Vagina (tissue), 2 donors: Measurements from ENCODE around the gene NELFA. TPM values are rescaled to one million over a fixed set of nuclear protein-coding genes. Genes with fewer than 3 reads are reported as not detected.

Source experiments
- DNase-seq, 2 donors: peaks; one replicate each; pipeline ENCODE4 v3.0.0-alpha.2; 2017; ENCODE audit errors: extremely low spot score in 2 of 2
- H3K27ac ChIP-seq: fragments of 200-600 bp; sonication (generic); one replicate; pipeline ENCODE4 v1.5.1; 2019
- H3K27me3 ChIP-seq: fragments of 200-600 bp; sonication (generic); one replicate; pipeline ENCODE4 v1.5.1; 2019
- H3K36me3 ChIP-seq, 2 donors: fragments of 200-600 bp; sonication (generic); one replicate each; pipeline ENCODE4 v1.5.1; 2017 to 2019
- H3K4me1 ChIP-seq: fragments of 200-600 bp; sonication (generic); one replicate; pipeline ENCODE4 v1.5.1; 2019
- H3K4me3 ChIP-seq, 2 donors: fragments of 200-600 bp; sonication (generic); 1 replicate in 1 of 2; 2 replicates in 1 of 2; pipeline ENCODE4 v1.5.1; 2016 to 2019
- H3K9me3 ChIP-seq: fragments of 200-600 bp; sonication (generic); one replicate; pipeline ENCODE4 v1.5.1; 2019
- POLR2A ChIP-seq, 2 donors: fragments of 450-650 bp; IDR thresholded peaks; one replicate each; pipeline ENCODE4 v1.6.1; 2017; ENCODE audit warnings: antibody characterized with exemption in 2 of 2, mild to moderate bottlenecking in 2 of 2, moderate library complexity in 2 of 2
- POLR2AphosphoS5 ChIP-seq, 2 donors: sonication (generic); formaldehyde crosslinking; IDR thresholded peaks; one replicate each; pipeline ENCODE4 v1.9.0; 2017; ENCODE audit warnings: antibody characterized with exemption in 2 of 2, mild to moderate bottlenecking in 2 of 2, low read depth in 1 of 2; ENCODE audit not compliant: insufficient read depth in 1 of 2
- intact Hi-C: fragments of 100-400 bp; cut with DNase I; formaldehyde crosslinking; loops from one replicate; pipeline ENCODE4 v1.15.1; 2023
- total RNA-seq: library from RNA; depleted of rRNA; stranded (reverse); fragments of >200 nt; gene quantifications from one replicate; pipeline ENCODE4 v1.2.3, GENCODE V29; 2016
- TF ChIP-seq, protein P1 (sequence below), 3 experiments: fragments of 450-650 bp in 2 of 3; fragments of 200-600 bp in 1 of 3; sonication (generic) in 1 of 3; IDR thresholded peaks; one replicate each; pipeline ENCODE4 v1.5.1; 2017 to 2019; ENCODE audit warnings: antibody characterized with exemption in 3 of 3, mild to moderate bottlenecking in 2 of 3, moderate library complexity in 2 of 3

The NELFA gene
- total RNA-seq, 1 donor from 2014 or later, result 19.6 TPM

DNA sequence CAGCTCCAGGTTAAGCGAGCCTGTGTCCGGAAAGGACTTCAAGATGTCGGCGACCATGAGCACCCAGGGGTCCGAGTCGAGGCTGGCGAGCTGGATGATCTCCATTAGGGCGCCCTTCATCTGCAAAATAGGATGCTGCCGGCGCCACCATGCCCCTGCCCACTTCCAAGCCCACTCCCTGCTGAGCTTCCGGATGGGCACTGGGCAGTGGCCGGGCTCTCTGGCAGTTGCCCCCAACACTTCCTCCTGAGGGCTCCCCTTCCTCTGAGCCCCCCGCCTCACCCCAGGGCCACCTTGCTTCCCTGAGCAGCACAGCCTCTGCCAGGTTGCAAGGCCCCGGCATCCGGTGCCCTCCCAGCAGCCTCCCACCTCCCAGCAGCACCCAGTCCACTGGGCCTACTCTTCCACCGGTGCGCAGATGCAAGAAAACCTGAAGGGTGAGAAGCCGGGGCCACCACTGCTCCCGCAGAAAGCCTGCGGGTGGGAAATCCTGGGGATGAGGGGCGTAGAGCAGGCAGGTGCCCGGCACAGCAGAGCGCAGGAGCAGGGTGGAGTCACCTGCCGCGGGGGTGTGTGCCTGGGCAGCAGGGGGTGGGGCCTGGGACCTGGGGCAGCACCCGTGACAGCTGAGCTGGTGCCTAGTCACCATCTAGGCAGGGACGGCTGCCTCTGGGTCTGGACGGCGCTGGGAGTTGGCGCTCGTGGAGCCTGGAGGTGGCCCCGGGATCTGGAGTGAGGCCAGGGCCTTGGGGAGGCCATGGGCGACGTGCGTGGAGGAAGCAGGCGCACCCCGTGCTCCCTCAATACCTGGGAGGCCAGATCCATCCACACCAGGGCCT, 17.0 kb downstream of the NELFA start:
- no peaks in the 10 kb centered on the region for H3K9me3 ChIP-seq
- no peak overlapping the region for H3K27ac ChIP-seq
- intact Hi-C loops, result no loop called here

DNA sequence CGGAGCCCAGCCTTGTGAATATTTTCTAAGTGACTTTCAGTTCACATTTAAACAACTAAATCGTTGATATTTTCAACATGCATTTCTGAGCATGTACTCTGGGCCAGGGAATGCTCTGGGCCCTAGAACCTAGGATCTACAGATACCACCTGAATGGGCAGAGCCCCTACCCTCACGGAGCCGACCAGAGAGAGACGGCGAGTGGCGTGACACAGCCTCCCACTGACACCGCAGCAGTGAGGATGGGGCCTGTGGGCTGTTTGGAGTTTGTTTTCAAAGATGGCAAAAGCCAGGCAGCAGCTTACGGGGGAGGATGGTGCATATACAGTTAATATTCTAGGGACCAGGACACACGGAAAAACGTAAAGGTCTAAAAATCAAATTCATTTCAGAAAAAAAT, 17.7 kb downstream of the NELFA start:
- no peak for DNase-seq
- peaks cover 0 to 36% of the 10 kb centered on the region in 2 donors for H3K36me3 ChIP-seq
- H3K27ac ChIP-seq, result no peak overlapping the region
- H3K9me3 ChIP-seq, result no peaks in the 10 kb centered on the region
- intact Hi-C loops, result no loop called here
- H3K27me3 ChIP-seq, result no peaks in the 10 kb centered on the region
- no peak overlapping the region for H3K4me3 ChIP-seq
- no peak for TF ChIP-seq POLR2AphosphoS5 (IDR thresholded peaks at IDR 0.05; ENCODE audit: insufficient read depth in 1 of 2, low read depth in 1 of 2)
- TF ChIP-seq, protein P1, sequence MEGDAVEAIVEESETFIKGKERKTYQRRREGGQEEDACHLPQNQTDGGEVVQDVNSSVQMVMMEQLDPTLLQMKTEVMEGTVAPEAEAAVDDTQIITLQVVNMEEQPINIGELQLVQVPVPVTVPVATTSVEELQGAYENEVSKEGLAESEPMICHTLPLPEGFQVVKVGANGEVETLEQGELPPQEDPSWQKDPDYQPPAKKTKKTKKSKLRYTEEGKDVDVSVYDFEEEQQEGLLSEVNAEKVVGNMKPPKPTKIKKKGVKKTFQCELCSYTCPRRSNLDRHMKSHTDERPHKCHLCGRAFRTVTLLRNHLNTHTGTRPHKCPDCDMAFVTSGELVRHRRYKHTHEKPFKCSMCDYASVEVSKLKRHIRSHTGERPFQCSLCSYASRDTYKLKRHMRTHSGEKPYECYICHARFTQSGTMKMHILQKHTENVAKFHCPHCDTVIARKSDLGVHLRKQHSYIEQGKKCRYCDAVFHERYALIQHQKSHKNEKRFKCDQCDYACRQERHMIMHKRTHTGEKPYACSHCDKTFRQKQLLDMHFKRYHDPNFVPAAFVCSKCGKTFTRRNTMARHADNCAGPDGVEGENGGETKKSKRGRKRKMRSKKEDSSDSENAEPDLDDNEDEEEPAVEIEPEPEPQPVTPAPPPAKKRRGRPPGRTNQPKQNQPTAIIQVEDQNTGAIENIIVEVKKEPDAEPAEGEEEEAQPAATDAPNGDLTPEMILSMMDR (IDR thresholded peaks at IDR 0.05), result no peak
- TF ChIP-seq POLR2A (IDR thresholded peaks at IDR 0.05), result no peak
- peaks cover 16% of the 10 kb centered on the region for H3K4me1 ChIP-seq

More for the DNA sequence above, 17.0 kb downstream of the NELFA start:
- peaks cover 16% of the 10 kb centered on the region for H3K4me1 ChIP-seq
- H3K36me3 ChIP-seq, result peaks cover 0 to 29% of the 10 kb centered on the region in 2 donors
- TF ChIP-seq, protein P1 (IDR thresholded peaks at IDR 0.05), result no peak
- TF ChIP-seq POLR2AphosphoS5 (IDR thresholded peaks at IDR 0.05; ENCODE audit: insufficient read depth in 1 of 2, low read depth in 1 of 2), result no peak
- TF ChIP-seq POLR2A (IDR thresholded peaks at IDR 0.05), result no peak
- no peak overlapping the region for H3K4me3 ChIP-seq
- no peak for DNase-seq
- H3K27me3 ChIP-seq, result no peaks in the 10 kb centered on the region

- peaks cover 16% of the 10 kb centered on the region for H3K4me1 ChIP-seq
- no peak for DNase-seq
- intact Hi-C loops, result no loop called here
- H3K27ac ChIP-seq, result no peak overlapping the region
- H3K36me3 ChIP-seq, result peaks cover 0 to 40% of the 10 kb centered on the region in 2 donors
- no peaks in the 10 kb centered on the region for H3K9me3 ChIP-seq
- H3K4me3 ChIP-seq, result no peak overlapping the region
- no peaks in the 10 kb centered on the region for H3K27me3 ChIP-seq
- no peak for TF ChIP-seq POLR2AphosphoS5 (IDR thresholded peaks at IDR 0.05; ENCODE audit: insufficient read depth in 1 of 2, low read depth in 1 of 2)
- TF ChIP-seq POLR2A (IDR thresholded peaks at IDR 0.05), result no peak
- TF ChIP-seq, protein P1 (IDR thresholded peaks at IDR 0.05), result no peak
Measured at GRCh38 chr4:1990676-1991075, 18.1 kb downstream of the NELFA start.

- intact Hi-C loops, result no loop called here
- peaks cover 16% of the 10 kb centered on the region for H3K4me1 ChIP-seq
- no peak for DNase-seq
- H3K36me3 ChIP-seq, result peaks cover 2 to 43% of the 10 kb centered on the region in 2 donors
- H3K27ac ChIP-seq, result no peak overlapping the region
- no peaks in the 10 kb centered on the region for H3K9me3 ChIP-seq
- H3K27me3 ChIP-seq, result no peaks in the 10 kb centered on the region
- H3K4me3 ChIP-seq, result no peak overlapping the region
- TF ChIP-seq POLR2A (IDR thresholded peaks at IDR 0.05) (no peak), POLR2AphosphoS5 (IDR thresholded peaks at IDR 0.05; ENCODE audit: insufficient read depth in 1 of 2, low read depth in 1 of 2) (no peak)
- TF ChIP-seq, protein P1 (IDR thresholded peaks at IDR 0.05), result no peak
Measured at GRCh38 chr4:1990348-1990645, 18.5 kb downstream of the NELFA start.
